HepG2 (cell line): ENCODE measurements around the gene MED12L. TPM values are rescaled to one million over a fixed set of nuclear protein-coding genes. Genes with fewer than 3 reads are reported as not detected.
A peak's percentile ranks its signal among the peaks of the same experiment; 100 is the strongest.

ENCODE experiments used
- ATAC-seq: fragments of 200-7000 bp; cut with Tn5 transposase; 3 replicates; pipeline ENCODE4 v1.9.1; 2020; ENCODE audit warnings: mild to moderate bottlenecking, moderate library complexity
- BruUV-seq: library from RNA; stranded (reverse); fragments of 400-500 nt; replicated peaks from 2 replicates; lab custom pipeline; 2021; lab: Mats Ljungman, UMichigan
- CTCF ChIA-PET: fragments of 300-600 bp; formaldehyde crosslinking; extraction: SDS; loops from one replicate; lab custom pipeline; 2021; ENCODE audit warnings: low total read pairs, inconsistent platforms, low intra/inter-chr PET ratio; lab: Yijun Ruan, JAX
- POLR2A ChIA-PET: fragments of 350-600 bp; sonication (Branson Sonifier 250); formaldehyde crosslinking; loops from one replicate; lab custom pipeline; 2020; ENCODE audit warnings: antibody characterized with exemption, inconsistent platforms; lab: Yijun Ruan, JAX
- DNase-seq: peaks from one replicate; pipeline ENCODE4 v3.0.0-alpha.2; 2015; ENCODE audit warnings: low spot score
- FAIRE-seq: peaks from 3 replicates; lab custom pipeline; 2011; peaks lifted over from hg19 to GRCh38; lab: Jason Lieb, UNC
- H2AFZ ChIP-seq: one replicate; pipeline ENCODE4 v1.6.1; 2011; ENCODE audit warnings: low read length, inconsistent platforms
- H3K27ac ChIP-seq: fragments of 300-600 bp; 3 replicates; pipeline ENCODE4 v1.8.0; 2011; ENCODE audit warnings: mixed run types, mild to moderate bottlenecking, mixed read lengths, low read length, inconsistent platforms; ENCODE audit not compliant: insufficient read depth; ENCODE audit errors: extremely low read length
- H3K27me3 ChIP-seq, 2 experiments: fragments of 200-600 bp in 1 of 2; 2 replicates in 1 of 2; 3 replicates in 1 of 2; pipeline versions ENCODE4 v1.6.0 to v1.8.0; 2011; ENCODE audit warnings: low read length in 2 of 2, mild to moderate bottlenecking in 2 of 2, moderate library complexity in 2 of 2, inconsistent platforms in 1 of 2; ENCODE audit not compliant: insufficient read depth in 2 of 2, control insufficient read depth in 1 of 2
- H3K36me3 ChIP-seq, 2 experiments: fragments of 200-600 bp in 1 of 2; replicated peaks in 1 of 2; 2 replicates in 1 of 2; 3 replicates in 1 of 2; pipeline versions ENCODE4 v1.5.1 to v1.8.0; 2011; ENCODE audit warnings: low read length in 2 of 2, inconsistent platforms in 1 of 2; ENCODE audit not compliant: insufficient read depth in 2 of 2, control insufficient read depth in 1 of 2
- H3K4me1 ChIP-seq: 2 replicates; pipeline ENCODE4 v1.5.1; 2012; ENCODE audit warnings: low read length, inconsistent platforms; ENCODE audit not compliant: insufficient read depth
- H3K4me2 ChIP-seq: 2 replicates; pipeline ENCODE4 v1.6.0; 2011; ENCODE audit warnings: low read depth, low read length, inconsistent platforms
- H3K4me3 ChIP-seq, 3 experiments: fragments of 200-600 bp in 1 of 3; sonication (generic), shearing (Covaris generic) in 1 of 3; replicated peaks in 1 of 3; 2 replicates each; pipeline ENCODE4 v1.5.1; 2011 to 2016; ENCODE audit warnings: low read length in 3 of 3, inconsistent platforms in 2 of 3, low read depth in 2 of 3, mild to moderate bottlenecking in 2 of 3, control low read depth in 1 of 3, mixed read lengths in 1 of 3; ENCODE audit not compliant: insufficient read depth in 1 of 3
- H3K79me2 ChIP-seq: one replicate; pipeline ENCODE4 v1.6.1; 2011; ENCODE audit warnings: low read length, inconsistent platforms; ENCODE audit not compliant: insufficient read depth
- H3K9ac ChIP-seq: 2 replicates; pipeline ENCODE4 v1.6.0; 2011; ENCODE audit warnings: mild to moderate bottlenecking, low read depth, low read length, inconsistent platforms; ENCODE audit not compliant: insufficient read depth
- H3K9me3 ChIP-seq: 2 replicates; pipeline ENCODE4 v1.5.1; 2012; ENCODE audit warnings: mild to moderate bottlenecking, low read length
- H4K20me1 ChIP-seq: 2 replicates; pipeline ENCODE4 v1.6.0; 2011; ENCODE audit warnings: inconsistent platforms, mild to moderate bottlenecking, low read length, moderate library complexity; ENCODE audit not compliant: insufficient read depth
- CBX1 ChIP-seq: IDR thresholded peaks from one replicate; pipeline ENCODE4 v1.6.1; 2016; ENCODE audit warnings: antibody characterized with exemption, low read depth
- CC2D1A ChIP-seq: sonication (generic); formaldehyde crosslinking; IDR thresholded peaks from 2 replicates; pipeline ENCODE4 v1.8.1; 2023; ENCODE audit warnings: mild to moderate bottlenecking, missing genetic modification reagents
- CREBL2 ChIP-seq: sonication (generic); formaldehyde crosslinking; IDR thresholded peaks from 2 replicates; pipeline ENCODE4 v1.8.1; 2023; ENCODE audit warnings: missing genetic modification reagents, mild to moderate bottlenecking, borderline replicate concordance
- CREM ChIP-seq, 2 experiments: sonication (generic) in 1 of 2; formaldehyde crosslinking in 1 of 2; IDR thresholded peaks; 2 replicates each; pipeline versions ENCODE4 v1.4.0 to v1.6.1; 2016 to 2020; ENCODE audit warnings: antibody characterized with exemption in 1 of 2, mild to moderate bottlenecking in 1 of 2, missing genetic modification reagents in 1 of 2
- FOXC1 ChIP-seq: sonication (generic); formaldehyde crosslinking; IDR thresholded peaks from 2 replicates; pipeline ENCODE4 v1.8.0; 2022; ENCODE audit warnings: mild to moderate bottlenecking, missing genetic modification reagents, borderline replicate concordance
- FOXK2 ChIP-seq: fragments of 450-650 bp; IDR thresholded peaks from 2 replicates; pipeline ENCODE4 v1.6.1; 2016
- FOXM1 ChIP-seq: sonication (generic); formaldehyde crosslinking; IDR thresholded peaks from 2 replicates; pipeline ENCODE4 v1.5.0; 2020; ENCODE audit warnings: missing genetic modification reagents
- HBP1 ChIP-seq: IDR thresholded peaks from 2 replicates; pipeline ENCODE4 v1.6.1; 2016; ENCODE audit warnings: low read depth, control low read depth
- HNF1A ChIP-seq, 2 experiments: sonication (generic) in 1 of 2; formaldehyde crosslinking in 1 of 2; IDR thresholded peaks; 2 replicates each; pipeline versions ENCODE4 v1.4.0 to v1.6.1; 2016 to 2020; ENCODE audit warnings: borderline replicate concordance in 1 of 2, low read depth in 1 of 2, mild to moderate bottlenecking in 1 of 2, missing genetic modification reagents in 1 of 2
- ISL2 ChIP-seq: sonication (generic); formaldehyde crosslinking; IDR thresholded peaks from 2 replicates; pipeline ENCODE4 v1.5.0; 2020; ENCODE audit warnings: missing genetic modification reagents
- MATR3 ChIP-seq: sonication (generic); formaldehyde crosslinking; IDR thresholded peaks from 2 replicates; pipeline ENCODE4 v1.4.0; 2020; ENCODE audit warnings: missing genetic modification reagents
- MBNL3 ChIP-seq: fragments of 250-450 bp; sonication (Bioruptor Pico); conservative IDR thresholded peaks from 2 replicates; pipeline ENCODE4 v1.8.0; 2022; ENCODE audit warnings: mild to moderate bottlenecking, inconsistent platforms
- SPEN ChIP-seq: sonication (generic); formaldehyde crosslinking; IDR thresholded peaks from 2 replicates; pipeline ENCODE4 v1.5.1; 2020; ENCODE audit warnings: low read depth, mild to moderate bottlenecking, missing genetic modification reagents
- TCF7 ChIP-seq: sonication (generic); IDR thresholded peaks from 2 replicates; pipeline ENCODE4 v1.6.1; 2016; ENCODE audit warnings: antibody characterized with exemption, low read depth
- ZNF17 ChIP-seq: sonication (generic); formaldehyde crosslinking; IDR thresholded peaks from 2 replicates; pipeline ENCODE4 v1.5.0; 2020; ENCODE audit warnings: mild to moderate bottlenecking, missing genetic modification reagents
- ZNF720 ChIP-seq: sonication (generic); formaldehyde crosslinking; IDR thresholded peaks from 2 replicates; pipeline ENCODE4 v1.4.0; 2020; ENCODE audit warnings: missing genetic modification reagents
- ZNF75D ChIP-seq: sonication (generic); formaldehyde crosslinking; IDR thresholded peaks from 2 replicates; pipeline ENCODE4 v1.8.1; 2023; ENCODE audit warnings: missing genetic modification reagents, mild to moderate bottlenecking, borderline replicate concordance
- WGBS: methylation state at CpG from one replicate; pipeline ENCODE4 v1.1.6; 2017; ENCODE audit warnings: low lambda C conversion rate; 5-methylcytosine and 5-hydroxymethylcytosine counted together
- in situ Hi-C: cut with HindIII; loops from 2 replicates; pipeline ENCODE4 v1.10.0; 2017; ENCODE audit warnings: low pct_unique_long_range_greater_than_20kb; ENCODE audit not compliant: extremely low pct_ligation_motif_present
- intact Hi-C: fragments of 100-400 bp; cut with micrococcal nuclease; formaldehyde crosslinking; loops from one replicate; pipeline ENCODE4 v1.10.0; 2022; ENCODE audit not compliant: unreplicated experiment
- polyA plus RNA-seq, 8 experiments: library from polyadenylated mRNA; depleted of rRNA in 3 of 8; stranded (reverse) in 7 of 8; unstranded in 1 of 8; fragments of >200 nt; fragmentation: Illumina TruSeq in 4 of 8; extraction: Trizol in 4 of 8; gene quantifications; 2 replicates each; pipeline versions ENCODE4 v1.2.1 to v1.2.3, GENCODE V29; 2011 to 2016; ENCODE audit warnings: low read depth in 4 of 8, missing spikeins in 1 of 8, mixed read lengths in 1 of 8; ENCODE audit not compliant: insufficient read depth in 1 of 8
- total RNA-seq, 5 experiments: library from RNA; depleted of rRNA; stranded (reverse); fragments of >200 nt; fragmentation: Illumina TruSeq; extraction: Trizol; gene quantifications; 2 replicates each; pipeline ENCODE4 v1.2.3, GENCODE V29; 2016; ENCODE audit warnings: low read depth in 1 of 5

Gene MED12L
- total and polyA plus RNA-seq, 2 of the 13 experiments (the other 11 are each of a cell fraction or from before 2014, with no cell fraction given), result 0.07 to 0.64 TPM

- TF ChIP-seq CREBL2 (CRISPR knock-in tag) (no peak), SPEN (no peak), ZNF720 (CRISPR knock-in tag) (no peak)
Measured at GRCh38 chr3:151483488-151483887, 398.0 kb downstream of the MED12L start (continued).

GRCh38 chr3:151483961-151484520 is 398.6 kb downstream of the MED12L start:
- Histone ChIP-seq H3K27ac (no peak overlapping the region), H3K9ac (no peak overlapping the region), H3K4me1 (no peaks in the 10 kb centered on the region), H3K79me2 (no peaks in the 10 kb centered on the region), H3K9me3 (no peaks in the 10 kb centered on the region), H3K4me2 (no peak overlapping the region), H3K27me3 (no peaks in the 10 kb centered on the region), H4K20me1 (no peaks in the 10 kb centered on the region), H2AFZ (no peak overlapping the region), H3K36me3 (no peaks in the 10 kb centered on the region), H3K4me3 (no peak overlapping the region)
- TF ChIP-seq TCF7 (no peak), ZNF17 (no peak), FOXC1 (CRISPR knock-in tag) (no peak), HBP1 (CRISPR knock-in tag) (no peak), CBX1 (no peak), ZNF75D (CRISPR knock-in tag) (no peak), MATR3 (CRISPR knock-in tag) (no peak), ISL2 (CRISPR knock-in tag) (no peak), MBNL3 (CRISPR knock-in tag) (no peak), FOXK2 (no peak), FOXM1 (CRISPR knock-in tag) (no peak), CC2D1A (no peak), HNF1A (IDR thresholded peaks at IDR 0.05; ENCODE audit: low read depth) (no peak), HNF1A (CRISPR knock-in tag; IDR thresholded peaks at IDR 0.05; ENCODE audit: borderline replicate concordance) (no peak), CREM (IDR thresholded peaks at IDR 0.05) (no peak), CREM (CRISPR knock-in tag; IDR thresholded peaks at IDR 0.05) (no peak)
- FAIRE-seq (no peak), DNase-seq (peak; percentile 5), ATAC-seq (peak; percentile 80)
- POLR2A ChIA-PET, result no interaction called here
- intact Hi-C loops (no loop called here), in situ Hi-C loops (no loop called here)
- CTCF ChIA-PET, result no interaction called here
- no TSS peak for BruUV-seq
- 0% methylated on average over 1 of the region's 6 CpGs for WGBS
